ENCODE measurements around the gene DHX29.
A peak's percentile ranks its signal among the peaks of the same experiment; 100 is the strongest.
"Not testable (repeated sequence)": the region's sequence is repeated elsewhere in the genome, so short reads cannot be mapped to it uniquely, and the experiment has no call there.

DHX29 gene, protein sequence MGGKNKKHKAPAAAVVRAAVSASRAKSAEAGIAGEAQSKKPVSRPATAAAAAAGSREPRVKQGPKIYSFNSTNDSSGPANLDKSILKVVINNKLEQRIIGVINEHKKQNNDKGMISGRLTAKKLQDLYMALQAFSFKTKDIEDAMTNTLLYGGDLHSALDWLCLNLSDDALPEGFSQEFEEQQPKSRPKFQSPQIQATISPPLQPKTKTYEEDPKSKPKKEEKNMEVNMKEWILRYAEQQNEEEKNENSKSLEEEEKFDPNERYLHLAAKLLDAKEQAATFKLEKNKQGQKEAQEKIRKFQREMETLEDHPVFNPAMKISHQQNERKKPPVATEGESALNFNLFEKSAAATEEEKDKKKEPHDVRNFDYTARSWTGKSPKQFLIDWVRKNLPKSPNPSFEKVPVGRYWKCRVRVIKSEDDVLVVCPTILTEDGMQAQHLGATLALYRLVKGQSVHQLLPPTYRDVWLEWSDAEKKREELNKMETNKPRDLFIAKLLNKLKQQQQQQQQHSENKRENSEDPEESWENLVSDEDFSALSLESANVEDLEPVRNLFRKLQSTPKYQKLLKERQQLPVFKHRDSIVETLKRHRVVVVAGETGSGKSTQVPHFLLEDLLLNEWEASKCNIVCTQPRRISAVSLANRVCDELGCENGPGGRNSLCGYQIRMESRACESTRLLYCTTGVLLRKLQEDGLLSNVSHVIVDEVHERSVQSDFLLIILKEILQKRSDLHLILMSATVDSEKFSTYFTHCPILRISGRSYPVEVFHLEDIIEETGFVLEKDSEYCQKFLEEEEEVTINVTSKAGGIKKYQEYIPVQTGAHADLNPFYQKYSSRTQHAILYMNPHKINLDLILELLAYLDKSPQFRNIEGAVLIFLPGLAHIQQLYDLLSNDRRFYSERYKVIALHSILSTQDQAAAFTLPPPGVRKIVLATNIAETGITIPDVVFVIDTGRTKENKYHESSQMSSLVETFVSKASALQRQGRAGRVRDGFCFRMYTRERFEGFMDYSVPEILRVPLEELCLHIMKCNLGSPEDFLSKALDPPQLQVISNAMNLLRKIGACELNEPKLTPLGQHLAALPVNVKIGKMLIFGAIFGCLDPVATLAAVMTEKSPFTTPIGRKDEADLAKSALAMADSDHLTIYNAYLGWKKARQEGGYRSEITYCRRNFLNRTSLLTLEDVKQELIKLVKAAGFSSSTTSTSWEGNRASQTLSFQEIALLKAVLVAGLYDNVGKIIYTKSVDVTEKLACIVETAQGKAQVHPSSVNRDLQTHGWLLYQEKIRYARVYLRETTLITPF (N-terminal part only)

DNA sequence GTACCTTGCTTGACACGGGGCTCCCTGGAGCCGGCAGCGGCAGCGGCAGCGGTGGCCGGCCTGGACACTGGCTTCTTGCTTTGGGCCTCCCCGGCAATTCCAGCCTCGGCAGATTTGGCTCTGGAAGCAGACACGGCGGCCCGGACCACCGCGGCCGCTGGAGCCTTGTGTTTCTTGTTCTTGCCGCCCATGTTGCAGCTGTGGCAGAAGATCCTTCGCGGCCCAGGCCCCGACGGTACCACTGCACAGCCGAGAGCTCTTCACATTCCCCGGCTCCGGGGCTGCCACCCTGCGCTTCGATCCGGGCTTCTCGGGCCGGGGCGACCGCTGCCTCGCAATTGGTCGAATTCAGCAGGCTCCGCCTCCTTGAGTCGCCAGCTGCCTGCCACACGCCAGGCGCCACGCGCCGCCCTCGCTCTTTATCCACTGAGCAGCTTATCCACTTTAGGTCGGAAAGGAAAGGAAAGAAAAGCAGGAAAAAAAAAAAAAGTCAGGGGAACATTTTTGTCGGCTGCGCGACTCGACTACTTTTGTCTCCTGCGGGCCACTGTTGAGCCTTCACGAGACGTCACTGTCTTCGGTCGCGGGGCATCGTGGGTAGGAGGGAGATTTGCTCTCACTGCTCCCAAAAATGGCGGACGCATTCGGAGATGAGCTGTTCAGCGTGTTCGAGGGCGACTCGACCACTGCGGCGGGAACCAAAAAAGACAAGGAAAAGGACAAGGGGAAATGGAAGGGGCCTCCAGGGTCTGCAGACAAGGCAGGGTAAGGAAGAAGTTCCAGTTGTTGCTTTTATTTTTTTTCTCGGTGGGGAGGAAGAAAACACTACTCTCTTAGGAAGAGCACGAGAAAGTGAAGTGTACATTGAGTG, at the start of gene DHX29, which contains the start of gene MTREX:
Gene DHX29, minus strand, starts transcription at position 312 of the 871 bp plus-strand sequence. Its CDS starts 121 bp downstream, at position 191.
Gene MTREX, plus strand, starts transcription at position 607 of the 871 bp plus-strand sequence. Its CDS starts 25 bp downstream, at position 632.
- DNase-seq: peak; percentile 76

DNA sequence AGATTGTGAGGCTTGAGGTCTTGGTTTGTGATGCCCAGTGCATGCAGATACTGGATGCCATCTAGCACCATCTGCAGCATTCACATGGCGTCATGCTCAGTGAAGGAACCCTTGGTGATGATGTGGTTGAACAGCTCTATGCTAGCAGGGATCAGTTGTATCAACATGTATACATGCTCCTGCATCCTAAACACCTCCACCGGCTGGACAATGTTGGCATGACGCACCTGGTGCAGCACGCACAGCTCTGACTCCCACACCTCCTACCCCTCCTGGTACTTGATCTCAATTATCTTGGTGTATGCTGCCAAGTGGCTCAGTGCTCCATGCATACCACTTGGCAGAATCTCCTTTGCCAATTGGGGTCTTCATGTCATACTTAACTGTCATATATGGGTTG, 49.4 kb upstream of the DHX29 start:
- DNase-seq: no peak

DNA sequence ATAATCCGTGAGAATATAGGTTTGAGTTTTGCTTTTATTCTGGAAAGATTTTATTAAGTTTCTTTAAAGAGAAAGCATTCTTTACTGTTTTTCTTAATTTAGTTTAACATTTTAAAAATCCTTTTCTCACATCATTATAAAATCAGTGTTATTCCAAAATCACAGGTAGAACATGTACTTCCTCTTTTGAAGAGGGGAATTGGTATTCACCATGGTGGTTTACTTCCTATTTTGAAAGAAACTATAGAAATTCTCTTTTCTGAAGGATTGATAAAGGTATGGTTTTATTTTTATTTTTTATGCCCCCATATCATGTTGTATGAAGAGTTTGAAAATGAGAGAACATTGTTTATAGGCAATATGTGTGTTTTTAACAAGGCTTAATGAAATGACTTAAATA, 43.3 kb upstream of the DHX29 start:
- DNase-seq: no peak

DNA sequence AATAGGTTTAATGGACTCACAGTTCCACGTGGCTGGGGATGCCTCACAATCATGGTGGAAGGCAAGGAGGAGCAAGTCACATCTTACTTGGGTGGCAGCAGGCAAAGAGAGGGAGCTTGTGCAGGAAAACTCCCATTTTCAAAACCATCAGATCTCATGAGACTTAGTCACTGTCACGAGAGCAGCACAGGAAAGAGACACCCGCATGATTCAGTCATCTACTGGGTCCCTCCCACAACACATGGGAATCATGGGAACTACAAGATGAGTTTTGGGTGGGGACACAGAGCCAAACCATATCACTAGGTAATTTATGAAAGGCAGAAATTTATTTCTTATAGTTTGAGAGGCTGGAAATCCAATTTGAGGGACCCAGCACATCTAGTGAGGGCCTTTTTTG, 40.3 kb upstream of the DHX29 start:
- DNase-seq: no peak

DNA sequence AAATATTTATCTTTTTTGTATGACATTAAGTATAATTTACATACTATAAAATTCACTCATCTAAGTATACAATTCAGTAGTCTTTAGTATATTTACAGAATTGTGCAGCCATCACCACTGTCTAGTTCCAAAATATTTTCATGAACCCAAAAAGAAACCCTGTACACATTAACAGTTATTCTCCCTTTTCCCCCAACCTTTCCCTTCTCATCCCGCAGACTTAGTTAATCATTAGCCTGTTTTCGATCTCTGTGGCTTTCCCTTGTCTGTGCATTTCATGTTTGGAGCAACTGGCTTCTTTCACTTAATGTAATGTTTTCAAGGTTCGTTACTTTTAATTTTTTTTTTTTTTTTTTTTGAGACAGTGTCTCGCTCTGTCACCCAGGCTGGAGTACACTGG, 37.8 kb upstream of the DHX29 start:
- no peak for DNase-seq

DNA sequence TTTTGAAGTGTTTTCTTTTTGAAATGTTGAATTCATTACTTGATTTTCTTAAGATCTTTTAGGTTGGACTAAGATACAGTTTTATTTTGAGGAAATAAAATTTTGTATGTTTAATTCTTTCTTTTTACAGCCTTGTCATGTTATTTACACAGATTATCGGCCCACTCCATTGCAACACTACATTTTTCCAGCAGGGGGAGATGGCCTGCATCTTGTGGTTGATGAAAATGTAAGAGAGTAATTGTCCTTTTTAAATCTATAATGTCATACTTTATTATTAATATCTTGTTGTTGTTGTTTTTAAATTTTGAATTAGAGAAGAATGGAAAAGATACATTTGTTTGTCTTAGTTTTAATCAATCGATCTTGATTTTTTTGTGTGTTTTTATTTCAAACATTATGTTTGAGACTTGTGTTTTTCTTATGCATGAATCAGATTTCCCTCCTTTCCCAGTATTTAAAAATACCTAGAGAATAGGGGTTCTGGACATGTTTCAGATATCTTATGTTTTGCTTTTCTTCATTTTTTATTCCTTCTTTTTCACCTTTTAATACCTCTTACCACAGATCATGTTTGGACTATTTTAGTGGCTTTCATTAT, 37.0 kb upstream of the DHX29 start:
- DNase-seq: peak; percentile 27

DNA sequence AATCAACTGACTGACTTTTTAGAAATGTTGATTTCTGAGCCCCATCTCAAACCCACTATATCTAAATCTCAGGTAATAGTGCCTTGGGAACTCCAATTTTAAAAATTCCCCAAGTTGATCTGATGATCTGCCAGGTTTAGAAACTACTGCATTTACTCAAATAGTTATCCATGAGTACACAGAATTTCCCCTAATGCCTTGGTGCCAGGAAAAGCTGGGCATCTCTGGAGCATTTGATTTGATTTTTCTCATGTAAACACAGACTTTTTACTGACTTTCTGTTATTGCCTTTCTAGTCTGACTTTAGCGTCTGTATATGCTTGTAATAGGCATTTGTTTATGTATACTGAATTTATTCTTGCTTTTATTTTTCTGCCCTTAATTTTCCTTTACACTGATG, 36.1 kb upstream of the DHX29 start:
- no peak for DNase-seq

DNA sequence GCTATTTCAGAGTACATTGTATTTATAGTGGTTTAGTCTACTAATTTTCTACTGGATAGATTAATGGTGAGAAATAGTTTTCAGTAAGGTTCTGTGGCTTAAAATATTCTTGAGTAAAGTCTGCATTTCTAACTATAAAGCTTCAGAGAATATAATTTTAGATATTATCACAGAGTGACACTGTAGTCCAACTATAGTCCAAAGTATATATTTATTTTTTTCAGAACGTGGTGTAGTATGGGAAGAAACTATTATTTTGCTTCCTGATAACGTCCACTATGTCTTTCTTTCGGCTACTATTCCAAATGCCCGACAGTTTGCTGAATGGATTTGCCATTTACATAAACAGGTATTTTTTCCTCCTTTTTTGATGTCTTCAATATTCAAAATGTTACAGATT, 35.6 kb upstream of the DHX29 start:
- no peak for DNase-seq

DNA sequence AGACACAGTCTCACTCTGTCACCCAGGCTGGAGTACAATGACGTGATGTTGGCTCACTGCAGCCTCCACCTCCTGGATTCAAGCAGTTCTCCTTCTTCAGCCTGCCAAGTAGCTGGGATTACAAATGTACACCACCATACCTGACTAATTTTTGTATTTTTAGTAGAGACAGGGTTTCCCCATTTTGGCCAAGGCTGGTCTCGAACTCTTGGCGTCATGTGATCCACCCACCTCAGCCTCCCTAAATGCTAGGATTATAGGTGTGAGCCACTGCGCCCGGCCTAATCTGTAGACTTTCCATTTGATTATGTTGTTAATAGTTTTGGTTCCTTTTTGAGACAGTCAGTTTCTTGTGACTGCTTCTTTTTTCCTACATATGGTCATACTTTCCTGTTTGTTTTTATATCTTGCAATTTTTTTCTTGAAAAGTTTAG, 31.3 kb upstream of the DHX29 start:
- no peak for DNase-seq

DNA sequence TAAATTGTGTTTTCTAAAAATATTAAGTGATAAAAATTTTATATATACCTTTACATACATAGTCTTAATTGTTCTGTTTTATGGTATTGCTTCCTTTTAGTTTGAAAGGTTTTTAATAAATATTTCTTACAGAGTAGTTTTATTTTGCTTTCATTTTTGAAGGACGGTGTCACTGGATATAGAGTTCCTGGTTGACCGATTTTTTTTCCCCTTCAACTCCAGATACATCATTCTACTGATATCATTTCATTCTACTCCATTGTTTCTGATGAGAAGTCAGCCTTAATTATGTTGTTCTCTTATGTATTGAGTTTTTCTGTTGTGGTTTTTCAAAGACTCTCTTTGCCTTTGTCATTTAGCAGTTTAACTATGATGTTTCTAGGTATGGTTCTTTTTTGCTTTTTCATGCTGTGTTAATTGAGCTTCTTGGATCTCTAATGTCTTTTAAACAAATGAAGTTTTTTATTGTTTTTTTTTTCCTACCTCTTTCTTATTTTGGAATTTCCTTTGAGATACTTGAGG, 30.7 kb upstream of the DHX29 start:
- no peak for DNase-seq

DNA sequence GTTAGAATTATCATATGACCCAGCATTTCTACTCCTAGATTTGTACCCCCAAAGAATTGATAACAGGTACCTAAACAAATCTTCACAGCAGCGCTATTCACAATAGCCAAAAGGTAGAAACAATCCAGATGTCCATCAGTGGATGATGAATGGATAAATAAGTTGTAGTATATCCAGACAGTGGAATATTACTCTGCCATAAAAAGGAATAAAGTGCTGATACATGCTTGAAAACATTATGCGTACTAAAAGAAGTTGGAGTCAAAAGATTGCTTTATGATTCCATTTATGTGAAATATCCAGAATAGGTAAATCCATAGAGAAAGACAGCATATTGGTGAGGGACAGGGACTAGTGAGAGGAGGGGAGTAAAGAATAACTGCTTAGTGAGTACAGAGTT, 26.3 kb upstream of the DHX29 start:
- DNase-seq: no peak

DNA sequence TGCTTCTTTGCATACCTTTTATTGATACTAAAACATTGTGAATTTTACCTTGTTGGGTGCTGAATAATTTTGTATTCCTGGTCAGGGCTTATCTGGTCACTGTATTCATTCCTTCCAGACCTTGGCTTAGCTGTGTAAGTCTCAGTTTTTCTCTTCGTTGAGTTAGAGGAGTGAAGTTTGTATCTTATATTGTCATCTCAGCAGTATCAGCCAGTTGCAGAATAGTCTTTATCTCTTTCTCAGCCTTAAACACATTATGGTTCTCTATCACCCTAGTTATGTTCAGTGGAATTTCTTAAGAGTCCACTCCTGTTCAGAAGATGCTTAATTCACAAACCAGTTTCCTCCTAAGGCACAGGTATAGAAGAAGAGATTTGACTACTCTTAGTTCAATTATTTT, 25.5 kb upstream of the DHX29 start:
- no peak for DNase-seq

DNA sequence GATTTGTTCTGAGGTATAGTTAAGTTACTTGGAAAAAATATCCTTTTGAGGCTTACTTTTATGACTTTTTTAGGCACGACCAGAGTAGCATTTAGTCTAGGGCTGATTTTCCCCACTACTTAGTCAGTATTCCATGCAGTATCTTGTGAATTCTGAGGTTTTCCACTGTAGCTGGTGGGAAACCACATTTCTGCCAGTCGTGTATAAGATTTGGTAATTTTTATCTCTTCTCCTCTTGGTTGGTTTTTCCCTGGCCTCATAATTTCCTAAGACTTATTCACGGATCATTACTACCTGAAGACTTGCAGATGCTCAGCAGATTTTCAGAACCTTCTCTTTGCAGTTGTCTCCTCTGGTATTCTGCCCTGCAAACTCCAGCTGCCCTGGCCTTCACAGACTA, 23.8 kb upstream of the DHX29 start:
- DNase-seq: no peak

DNA sequence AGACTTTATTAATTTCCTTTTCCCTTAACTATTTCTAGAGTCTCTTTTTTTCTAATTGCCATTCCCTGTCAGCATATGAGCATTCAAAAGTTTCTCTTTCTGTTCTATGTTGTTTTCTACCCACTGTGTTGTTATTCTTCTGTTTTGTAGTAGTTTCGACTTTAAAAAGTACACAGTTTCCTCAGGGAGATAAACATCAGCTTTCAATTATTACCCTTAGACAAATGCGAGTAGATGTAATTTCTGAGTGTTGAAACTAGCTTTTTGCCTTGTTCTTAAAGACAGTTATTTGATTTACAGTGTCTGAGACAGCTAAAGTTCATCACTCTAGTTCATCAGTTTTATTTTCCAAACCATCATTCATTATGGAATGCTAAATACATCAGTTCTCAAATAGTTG, 19.8 kb upstream of the DHX29 start:
- no peak for DNase-seq

DNA sequence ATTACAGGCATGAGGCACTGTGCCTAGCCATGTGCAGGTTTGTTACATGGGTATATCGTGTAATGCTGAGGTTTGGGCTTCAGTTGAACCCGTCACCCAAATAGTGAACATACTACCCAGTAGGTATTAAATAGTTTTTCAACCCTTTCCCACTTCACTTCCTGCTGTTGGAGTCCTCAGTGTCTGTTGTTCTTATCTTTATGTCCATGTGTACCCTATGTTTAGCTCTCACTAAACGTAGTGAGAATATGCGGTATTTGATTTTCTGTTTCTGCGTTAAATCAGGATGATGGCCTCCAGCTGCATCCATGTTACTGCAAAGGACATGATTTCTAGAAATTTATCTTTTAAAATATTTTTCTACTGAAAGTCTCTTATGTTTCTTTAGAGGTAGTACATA, 18.1 kb upstream of the DHX29 start:
- DNase-seq: no peak

DNA sequence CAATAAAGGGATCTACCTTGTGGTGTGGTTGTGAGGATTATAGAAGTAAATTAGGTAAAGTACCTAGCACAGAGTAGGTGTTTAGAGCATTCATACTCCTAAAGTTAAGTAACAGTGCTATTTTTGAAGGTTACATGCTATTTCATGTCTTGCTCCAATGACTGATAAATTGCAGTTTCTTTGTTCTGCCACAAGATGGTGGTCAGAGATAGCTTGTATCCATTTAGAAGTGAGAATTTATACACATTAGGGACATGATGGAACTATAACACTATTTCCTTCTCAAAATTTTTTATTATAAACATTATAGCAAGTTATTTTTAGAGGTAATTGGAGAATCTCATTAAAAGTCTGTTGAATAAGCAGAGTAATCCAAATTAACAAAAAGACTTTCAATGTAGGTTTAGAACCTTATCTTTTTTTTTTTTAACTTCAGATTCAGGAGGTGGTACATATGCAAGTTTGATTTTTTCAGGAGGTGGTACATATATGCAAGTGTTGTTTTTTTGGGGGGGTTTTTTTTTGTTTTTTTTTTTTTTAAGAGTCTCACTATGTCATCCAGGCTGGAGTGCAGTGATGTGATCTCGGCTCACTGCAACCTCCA, 17.4 kb upstream of the DHX29 start:
- peak; percentile 16 for DNase-seq

DNA sequence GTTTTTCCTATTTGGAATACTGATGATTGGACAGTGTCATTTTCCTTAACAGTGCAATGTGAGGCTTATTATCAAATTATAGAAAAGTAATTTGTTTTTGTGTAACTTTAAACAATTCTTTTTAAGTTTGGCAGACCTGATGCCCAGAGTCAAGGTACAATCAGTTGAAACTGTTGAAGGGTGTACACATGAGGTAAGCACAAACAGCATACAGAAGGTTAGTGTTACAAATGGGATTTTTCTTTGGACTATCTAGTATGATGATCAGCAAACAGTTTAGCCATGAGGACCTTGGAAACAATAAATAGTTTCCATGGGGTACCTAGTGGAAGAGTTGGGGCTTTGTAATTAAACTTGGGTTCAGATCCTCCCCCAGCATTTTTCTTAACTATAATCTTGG, 16.5 kb upstream of the DHX29 start:
- no peak for DNase-seq

DNA sequence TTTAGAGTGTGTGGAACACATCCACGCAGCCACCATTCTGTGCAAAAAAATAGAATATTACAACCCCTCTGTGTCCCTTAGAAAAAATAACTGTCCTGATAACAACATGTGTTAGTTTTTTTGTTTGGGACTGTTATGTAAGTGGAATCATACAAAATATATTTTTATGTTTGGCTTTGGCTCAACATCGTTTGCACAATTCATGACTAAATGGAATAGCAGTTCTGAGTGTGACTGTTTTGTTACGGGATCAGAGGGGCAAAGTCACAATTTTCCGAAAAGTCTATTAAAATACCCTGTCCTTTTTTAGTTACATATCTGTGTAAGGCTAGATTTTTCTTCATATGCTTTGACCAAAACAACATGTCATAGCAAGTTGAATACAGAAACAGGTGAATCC, 13.1 kb upstream of the DHX29 start:
- DNase-seq: no peak

DNA sequence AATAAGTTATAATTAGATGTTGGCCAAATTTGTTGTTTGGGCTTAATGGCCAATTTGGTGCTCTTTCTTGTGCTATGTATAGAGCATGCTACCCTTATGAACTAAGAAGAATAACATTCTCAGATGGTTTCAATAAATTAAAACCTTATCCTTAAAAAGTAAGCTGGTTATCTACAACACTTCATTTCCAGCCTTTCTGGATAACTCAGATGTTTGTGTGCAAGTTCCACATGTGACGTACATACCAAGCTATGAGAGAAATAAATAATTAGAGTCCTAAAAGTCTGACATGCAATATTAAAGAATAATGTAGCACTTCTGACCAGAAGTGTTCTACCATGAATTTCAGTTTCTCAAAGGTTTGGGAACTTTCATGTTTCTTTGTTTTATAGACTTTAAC, 12.0 kb upstream of the DHX29 start:
- DNase-seq: no peak

DNA sequence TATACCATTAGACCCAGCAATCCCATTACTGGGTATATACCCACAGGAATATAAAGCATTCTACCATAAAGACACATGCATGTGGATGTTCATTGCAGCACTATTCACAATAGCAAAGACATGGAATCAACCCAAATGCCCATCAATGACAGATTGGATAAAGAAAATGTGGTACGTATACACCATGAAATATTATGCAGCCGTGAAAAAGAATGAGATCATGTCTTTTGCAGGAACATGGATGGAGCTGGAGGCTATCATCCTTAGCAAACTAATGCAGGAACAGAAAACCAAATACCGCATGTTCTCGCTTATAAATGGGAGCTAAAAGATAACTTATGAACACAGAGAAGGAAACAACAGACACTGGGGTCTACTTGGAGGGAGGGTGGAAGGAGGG, 10.7 kb upstream of the DHX29 start:
- DNase-seq: not testable (repeated sequence)

DNA sequence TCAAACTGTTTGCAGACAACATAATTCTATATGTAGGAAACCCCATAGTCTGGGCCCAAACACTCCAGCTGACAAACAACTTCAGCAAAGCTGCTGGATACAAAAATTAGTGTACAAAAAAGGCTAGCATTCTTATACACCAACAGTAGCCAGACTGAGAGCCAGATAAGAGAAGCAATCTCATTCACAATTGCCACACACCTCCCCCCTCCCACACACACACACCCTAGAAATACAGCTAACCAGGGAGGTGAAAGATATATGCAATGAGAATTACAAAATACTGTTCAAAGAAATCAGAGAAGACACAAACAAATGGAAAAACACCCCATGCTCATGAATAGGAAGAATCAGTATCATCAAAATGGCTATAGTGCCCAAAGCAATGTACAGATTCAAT, 9.3 kb upstream of the DHX29 start:
- no peak for DNase-seq
